K562 (cell line): ENCODE data around the gene CCDC18. TPM values are rescaled to one million over a fixed set of nuclear protein-coding genes. Genes with fewer than 3 reads are reported as not detected.
A peak's percentile ranks its signal among the peaks of the same experiment; 100 is the strongest.

Source experiments
- ATAC-seq: fragments of 200-7000 bp; cut with Tn5 transposase; 3 replicates; pipeline ENCODE4 v1.9.1; 2020; ENCODE audit warnings: moderate library complexity
- BruUV-seq: library from RNA; stranded (reverse); fragments of 400-500 nt; replicated peaks from 2 replicates; lab custom pipeline; 2021; lab: Mats Ljungman, UMichigan
- CTCF ChIA-PET: fragments of 300-600 bp; formaldehyde crosslinking; extraction: SDS; loops from one replicate; lab custom pipeline; 2021; ENCODE audit warnings: low intra/inter-chr PET ratio; lab: Yijun Ruan, JAX
- POLR2A ChIA-PET: fragments of 300-600, 350-650 bp; sonication (Branson Sonifier 250); formaldehyde crosslinking; extraction: SDS; loops from one replicate; lab custom pipeline; 2021; ENCODE audit warnings: antibody characterized with exemption, inconsistent platforms; lab: Yijun Ruan, JAX
- DNase-seq, 4 experiments: peaks; one replicate each; pipeline versions ENCODE4 v3.0.0 to v3.0.0-alpha.2; 2011 to 2018; ENCODE audit warnings: low spot score in 3 of 4, mixed read lengths in 3 of 4; ENCODE audit errors: extremely low read depth in 1 of 4
- FAIRE-seq: peaks from 2 replicates; lab custom pipeline; 2011; peaks lifted over from hg19 to GRCh38; lab: Jason Lieb, UNC
- H2AFZ ChIP-seq: 2 replicates; pipeline ENCODE4 v1.6.0; 2011; ENCODE audit warnings: low read depth, low read length, control low read depth, inconsistent platforms
- H3K27ac ChIP-seq: fragments of 200-600 bp; 3 replicates; pipeline ENCODE4 v1.8.0; 2011; ENCODE audit warnings: low read depth, mild to moderate bottlenecking, control low read depth, inconsistent platforms, low read length, moderate library complexity, mixed read lengths; ENCODE audit errors: extremely low read depth
- H3K27me3 ChIP-seq, 2 experiments: fragments of 300-600 bp in 1 of 2; 2 replicates in 1 of 2; 3 replicates in 1 of 2; pipeline versions ENCODE4 v1.6.0 to v1.8.0; 2011; ENCODE audit warnings: inconsistent platforms in 2 of 2, low read length in 2 of 2, mild to moderate bottlenecking in 1 of 2, mixed read lengths in 1 of 2, moderate library complexity in 1 of 2; ENCODE audit not compliant: control insufficient read depth in 2 of 2, insufficient read depth in 2 of 2
- H3K36me3 ChIP-seq: fragments of 300-600 bp; 3 replicates; pipeline ENCODE4 v1.8.0; 2011; ENCODE audit warnings: mild to moderate bottlenecking, low read length, inconsistent platforms; ENCODE audit not compliant: control insufficient read depth, insufficient read depth
- H3K4me1 ChIP-seq, 2 experiments: fragments of 200-600 bp in 1 of 2; replicated peaks in 1 of 2; 2 replicates in 1 of 2; 3 replicates in 1 of 2; pipeline versions ENCODE4 v1.5.1 to v1.8.0; 2011; ENCODE audit warnings: inconsistent platforms in 2 of 2, low read length in 2 of 2, mild to moderate bottlenecking in 1 of 2, mixed read lengths in 1 of 2, moderate library complexity in 1 of 2; ENCODE audit not compliant: control insufficient read depth in 2 of 2, insufficient read depth in 2 of 2
- H3K4me2 ChIP-seq: 2 replicates; pipeline ENCODE4 v1.6.1; 2011; ENCODE audit warnings: low read length, control low read depth, inconsistent platforms, mixed read lengths; ENCODE audit not compliant: insufficient read depth
- H3K4me3 ChIP-seq: fragments of 200-600 bp; sonication (generic), shearing (Covaris generic); 2 replicates; pipeline ENCODE4 v1.5.1; 2016; ENCODE audit warnings: control low read depth, inconsistent platforms
- H3K79me2 ChIP-seq: fragments of 200-600 bp; 3 replicates; pipeline ENCODE4 v1.8.0; 2011; ENCODE audit warnings: low read length, inconsistent platforms; ENCODE audit not compliant: control insufficient read depth, insufficient read depth
- H3K9ac ChIP-seq, 2 experiments: 2 replicates each; pipeline versions ENCODE4 v1.6.0 to v1.6.1; 2011; ENCODE audit warnings: low read depth in 2 of 2, low read length in 2 of 2, control low read depth in 1 of 2, inconsistent platforms in 1 of 2, mild to moderate bottlenecking in 1 of 2, mixed read lengths in 1 of 2; ENCODE audit not compliant: insufficient read depth in 1 of 2
- H3K9me1 ChIP-seq: one replicate; pipeline ENCODE4 v1.6.0; 2011; ENCODE audit warnings: inconsistent platforms, mild to moderate bottlenecking, low read length, moderate library complexity; ENCODE audit not compliant: control insufficient read depth, insufficient read depth
- H3K9me3 ChIP-seq: replicated peaks from 2 replicates; pipeline ENCODE4 v1.5.1; 2011; ENCODE audit warnings: low read depth, low read length, inconsistent platforms; ENCODE audit not compliant: control insufficient read depth, insufficient read depth
- H4K20me1 ChIP-seq: replicated peaks from 2 replicates; pipeline ENCODE4 v1.6.1; 2011; ENCODE audit warnings: low read length, inconsistent platforms, mixed read lengths; ENCODE audit not compliant: control insufficient read depth, insufficient read depth
- CHD7 ChIP-seq: fragments of 200-600 bp; sonication (generic); IDR thresholded peaks from one replicate; pipeline ENCODE4 v1.6.1; 2012; ENCODE audit warnings: mild to moderate bottlenecking, low read depth, low read length, inconsistent platforms
- ZNF316 ChIP-seq: fragments of 450-650 bp; IDR thresholded peaks from 2 replicates; pipeline ENCODE4 v1.6.1; 2016
- WGBS: fragments of 100-300 bp; shearing (Covaris generic); methylation state at CpG from one replicate; pipeline ENCODE4 v1.1.6; 2016; ENCODE audit warnings: low coverage, mixed read lengths; ENCODE audit not compliant: insufficient coverage; ENCODE audit errors: missing lambda C conversion rate; 5-methylcytosine and 5-hydroxymethylcytosine counted together
- in situ Hi-C: fragments of 300-500 bp; cut with MboI; formaldehyde crosslinking; loops from 4 replicates; pipeline ENCODE4 v1.15.0; 2018; ENCODE audit warnings: inconsistent platforms, mixed read lengths
- intact Hi-C: fragments of 100-400 bp; cut with micrococcal nuclease; formaldehyde crosslinking; loops from 2 replicates; pipeline ENCODE4 v1.14.2; 2022
- polyA plus RNA-seq, 8 experiments: library from polyadenylated mRNA; depleted of rRNA in 4 of 8; stranded (reverse) in 5 of 8; unstranded in 3 of 8; fragments of >200 nt; fragmentation: Nextera tagmentation in 2 of 8; fragmentation: Illumina TruSeq in 1 of 8; extraction: Ambion mirVana in 2 of 8; extraction: Trizol in 1 of 8; gene quantifications; 2 replicates each; pipeline versions ENCODE4 v1.2.1 to v1.2.3, GENCODE V29; 2011 to 2014; ENCODE audit warnings: inconsistent platforms in 1 of 8, missing spikeins in 1 of 8
- total RNA-seq, 7 experiments: library from RNA; depleted of rRNA in 6 of 7; stranded (reverse); fragments of >200 nt in 6 of 7; fragmentation: Illumina TruSeq in 2 of 7; extraction: Trizol in 2 of 7; gene quantifications; 2 replicates each; pipeline versions ENCODE4 v1.2.1 to v1.2.3, GENCODE V29; 2011 to 2021; ENCODE audit warnings: low replicate concordance in 1 of 7

The CCDC18 gene
- total and polyA plus RNA-seq, 9 of the 15 experiments (the other 6 are each of a cell fraction or from before 2014, with no cell fraction given) = 19.5 to 34.2 (median 24.3) TPM

GRCh38 chr1:93136445-93136844, 44.1 kb upstream of the CCDC18 start:
- Histone ChIP-seq H2AFZ (no peak overlapping the region), H3K4me1 (no peaks in the 10 kb centered on the region), H3K27me3 (no peaks in the 10 kb centered on the region), H3K79me2 (no peaks in the 10 kb centered on the region), H3K4me2 (no peak overlapping the region), H3K36me3 (peaks cover 93% of the 10 kb centered on the region), H3K27ac (no peak overlapping the region), H3K9ac (no peak overlapping the region), H4K20me1 (no peaks in the 10 kb centered on the region), H3K4me3 (no peak overlapping the region), H3K9me3 (no peaks in the 10 kb centered on the region), H3K9me1 (no peaks in the 10 kb centered on the region)
- ChIA-PET POLR2A (no interaction called here), CTCF (no interaction called here)
- FAIRE-seq (no peak), DNase-seq (no peak), ATAC-seq (no peak)
- in situ Hi-C loops = no loop called here
- WGBS = 90% methylated on average over 5 of the region's 5 CpGs
- intact Hi-C loops = loop anchor here (5.0 kb wide), 1 partner anchor 54 kb away; no protein-coding TSS in a partner anchor
- peak; percentile 32; the same call in 1 of the 2 replicates for TF ChIP-seq ZNF316
- TF ChIP-seq CHD7 = no peak
- BruUV-seq = no TSS peak
